ENCODE data around the gene SFI1.

- TF ChIP-seq CTCF (IDR thresholded peaks at IDR 0.05 in 8 of 11, conservative IDR thresholded peaks at IDR 0.05 in 3 of 11): no peak
- TF ChIP-seq POLR2AphosphoS5 (IDR thresholded peaks at IDR 0.05): peak in 1 of 3 donors; percentile 3
- TF ChIP-seq POLR2A (IDR thresholded peaks at IDR 0.05): no peak
These were observed 7.2 kb upstream of the SFI1 start for GRCh38 chr22:31488988-31489617.
